ENCODE results near the gene TRAFD1.

- TF ChIP-seq CTCF (conservative IDR thresholded peaks at IDR 0.05 in 1 of 2, IDR thresholded peaks at IDR 0.05 in 1 of 2; ENCODE audit: extremely low read depth in 1 of 2, insufficient read depth in 1 of 2, low read depth in 1 of 2, low read length in 2 of 2) (no peak), EZH2 (IDR thresholded peaks at IDR 0.05; ENCODE audit: borderline replicate concordance, low read length) (no peak)
Observed at GRCh38 chr12:112194601-112195247, 69.4 kb downstream of the TRAFD1 start.
